Psoas muscle (tissue), 8 donors: ENCODE data around the gene NDUFA8. TPM values are rescaled to one million over a fixed set of nuclear protein-coding genes. Genes with fewer than 3 reads are reported as not detected.

Experiments
- ATAC-seq, 4 donors: fragments of 200-7000 bp; cut with Tn5 transposase; one replicate each; pipeline ENCODE4 v1.9.1; 2020; ENCODE audit warnings: moderate library complexity in 3 of 4, mild to moderate bottlenecking in 2 of 4
- DNase-seq, 2 donors: peaks; one replicate each; pipeline ENCODE4 v3.0.0-alpha.2; 2020
- H3K27ac ChIP-seq: fragments of 200-600 bp; one replicate; pipeline ENCODE4 v1.8.0; 2022
- H3K27me3 ChIP-seq, 3 donors: fragments of 200-600 bp in 1 of 3; one replicate each; pipeline versions ENCODE4 v1.6.1 to v1.8.0; 2013 to 2022; ENCODE audit warnings: low read length in 2 of 3, mild to moderate bottlenecking in 2 of 3, moderate library complexity in 1 of 3; ENCODE audit not compliant: insufficient read depth in 3 of 3
- H3K36me3 ChIP-seq, 2 donors: fragments of 200-600 bp in 1 of 2; one replicate each; pipeline versions ENCODE4 v1.6.1 to v1.8.0; 2013 to 2022; ENCODE audit warnings: low read depth in 1 of 2, mild to moderate bottlenecking in 1 of 2, moderate library complexity in 1 of 2; ENCODE audit not compliant: insufficient read depth in 1 of 2
- H3K4me1 ChIP-seq: fragments of 200-600 bp; one replicate; pipeline ENCODE4 v1.8.0; 2022
- H3K4me3 ChIP-seq: fragments of 200-600 bp; one replicate; pipeline ENCODE4 v1.8.0; 2022; ENCODE audit warnings: mild to moderate bottlenecking
- H3K9me3 ChIP-seq: fragments of 200-600 bp; one replicate; pipeline ENCODE4 v1.8.0; 2022
- WGBS, 3 donors: extraction: QIAGEN DNeasy Blood & Tissue Kit; methylation state at CpG; one replicate each; pipeline versions ENCODE4 v1.1.6 to v1.1.7; 2013; 5-methylcytosine and 5-hydroxymethylcytosine counted together
- intact Hi-C, 2 donors: fragments of 100-400 bp; cut with DNase I; formaldehyde crosslinking; loops; one replicate each; pipeline versions ENCODE4 v1.11.0 to v1.14.2; 2022
- polyA plus RNA-seq, 3 donors: library from polyadenylated mRNA; stranded (reverse); fragments of 200-250 nt; gene quantifications; one replicate each; pipeline ENCODE4 v1.2.3, GENCODE V29; 2013
- total RNA-seq, 4 donors: library from RNA; stranded (reverse); fragmentation: NEBNext Ultra II Directional in 2 of 4; extraction: Animal tissue kit (Norgen Biotek cat#: 25700) in 2 of 4; gene quantifications; one replicate each; pipeline versions ENCODE4 v1.2.1 to v1.2.4, GENCODE V29; 2021 to 2023
- TF ChIP-seq, protein P1 (sequence below): fragments of 200-600 bp; IDR thresholded peaks from one replicate; pipeline ENCODE4 v1.8.0; 2022; ENCODE audit warnings: antibody characterized with exemption
- donor health status: healthy with polysubstance abuse.
- donor health status: DM: no; HTN: no; CAD: no; lungs with moderate emphysema.
- donor health status: Bipolar disorder and iron deficiency.
- donor health status: healthy.
- donor health status: DM: yes; HTN: yes; CAD: no.
- donor health status: DM: no; HTN: no; CAD: no.
- donor health status: DM: no; HTN: no; CAD: no.
- donor health status: DM: yes; HTN: yes; CAD: no.

Gene NDUFA8
- total and polyA plus RNA-seq, 7 donors: 78.9 to 257 (median 148) TPM

DNA sequence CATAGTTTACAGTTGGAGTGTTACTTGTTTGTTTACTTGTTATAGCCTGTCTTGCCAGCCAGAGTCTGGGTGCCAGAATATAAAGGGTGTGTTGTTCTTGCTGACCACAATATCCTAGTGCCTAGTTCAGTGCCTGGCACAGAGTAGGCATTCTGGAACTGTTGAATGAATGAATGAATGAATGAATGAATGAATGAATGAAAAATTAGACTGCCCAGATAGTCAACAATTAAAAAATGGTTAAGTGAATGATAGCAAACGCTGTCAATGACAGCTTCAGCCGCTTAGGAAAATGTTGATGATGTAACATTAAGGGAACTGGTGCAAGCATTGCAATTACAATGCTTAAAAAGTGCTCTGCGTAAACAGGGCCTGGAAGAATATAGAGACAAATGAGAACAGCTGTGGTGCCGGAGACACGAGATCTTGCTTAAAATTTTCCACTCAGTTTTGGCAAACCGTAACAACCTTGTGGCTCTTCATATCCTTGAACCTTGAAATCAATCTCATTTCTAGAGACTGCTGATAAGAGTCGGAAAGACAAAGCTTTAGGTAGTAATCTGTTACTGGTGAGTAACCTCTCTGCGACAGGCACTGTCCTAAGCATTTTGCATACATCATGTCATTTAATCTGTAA is 61.8 kb downstream of the NDUFA8 start:
- Histone ChIP-seq H3K9me3 (no peaks in the 10 kb centered on the region), H3K27me3 (no peaks in the 10 kb centered on the region), H3K4me1 (peaks cover 9% of the 10 kb centered on the region), H3K36me3 (no peaks in the 10 kb centered on the region), H3K4me3 (no peak overlapping the region), H3K27ac (no peak overlapping the region)
- no peak for ATAC-seq
- 29 to 43% (median 32%) methylated on average over 8 of the region's 8 CpGs for WGBS, 3 donors
- TF ChIP-seq, protein P1, sequence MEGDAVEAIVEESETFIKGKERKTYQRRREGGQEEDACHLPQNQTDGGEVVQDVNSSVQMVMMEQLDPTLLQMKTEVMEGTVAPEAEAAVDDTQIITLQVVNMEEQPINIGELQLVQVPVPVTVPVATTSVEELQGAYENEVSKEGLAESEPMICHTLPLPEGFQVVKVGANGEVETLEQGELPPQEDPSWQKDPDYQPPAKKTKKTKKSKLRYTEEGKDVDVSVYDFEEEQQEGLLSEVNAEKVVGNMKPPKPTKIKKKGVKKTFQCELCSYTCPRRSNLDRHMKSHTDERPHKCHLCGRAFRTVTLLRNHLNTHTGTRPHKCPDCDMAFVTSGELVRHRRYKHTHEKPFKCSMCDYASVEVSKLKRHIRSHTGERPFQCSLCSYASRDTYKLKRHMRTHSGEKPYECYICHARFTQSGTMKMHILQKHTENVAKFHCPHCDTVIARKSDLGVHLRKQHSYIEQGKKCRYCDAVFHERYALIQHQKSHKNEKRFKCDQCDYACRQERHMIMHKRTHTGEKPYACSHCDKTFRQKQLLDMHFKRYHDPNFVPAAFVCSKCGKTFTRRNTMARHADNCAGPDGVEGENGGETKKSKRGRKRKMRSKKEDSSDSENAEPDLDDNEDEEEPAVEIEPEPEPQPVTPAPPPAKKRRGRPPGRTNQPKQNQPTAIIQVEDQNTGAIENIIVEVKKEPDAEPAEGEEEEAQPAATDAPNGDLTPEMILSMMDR: no peak
- intact Hi-C loops: loop anchor here (2.0 to 10.0 kb wide), 4 partner anchors 253 to 715 kb away; no protein-coding TSS in a partner anchor
- DNase-seq: no peak

DNA sequence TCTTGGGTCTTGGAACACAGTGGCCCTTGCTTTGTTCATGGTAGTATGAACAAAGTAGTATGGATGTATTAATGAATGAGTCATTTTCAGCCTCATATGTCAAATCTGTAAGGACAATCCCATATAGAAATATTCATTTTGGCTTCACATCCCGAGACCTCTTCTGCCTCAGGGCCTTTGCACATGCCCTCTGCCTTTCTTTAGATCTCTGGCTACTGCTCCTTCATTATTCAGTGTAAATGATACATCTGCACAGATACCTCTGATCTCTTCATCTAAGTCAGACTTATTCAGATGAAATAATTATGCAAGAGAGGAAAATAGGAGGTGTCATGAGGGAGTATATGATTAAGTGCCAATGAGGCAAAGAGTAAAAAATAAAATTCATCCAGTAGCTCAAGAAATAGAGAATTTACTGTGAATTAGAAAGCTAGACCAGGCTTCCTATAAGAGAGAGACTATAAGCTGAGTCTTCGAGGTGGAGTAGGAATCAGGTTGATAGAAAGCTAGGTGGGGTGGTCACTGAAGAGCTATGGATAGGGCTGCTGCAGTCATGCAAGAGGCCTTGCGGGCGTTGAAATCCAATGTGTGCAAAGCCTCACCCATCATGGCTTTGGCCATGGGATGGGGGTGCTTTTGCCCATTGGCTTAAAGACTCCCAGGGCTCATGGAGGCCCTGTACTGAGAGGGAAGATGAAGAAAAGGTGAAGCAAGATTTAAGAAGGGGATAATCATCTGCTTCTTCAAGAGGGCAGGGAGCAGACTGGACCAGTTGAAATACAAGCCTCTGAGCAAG is 62.8 kb downstream of the NDUFA8 start:
- ATAC-seq (no peak), DNase-seq (no peak)
- H3K27ac ChIP-seq: no peak overlapping the region
- TF ChIP-seq, protein P1: no peak
- no peak overlapping the region for H3K4me3 ChIP-seq
- H3K4me1 ChIP-seq: peaks cover 9% of the 10 kb centered on the region
- no peaks in the 10 kb centered on the region for H3K36me3 ChIP-seq
- H3K27me3 ChIP-seq: no peaks in the 10 kb centered on the region
- intact Hi-C loops: loop anchor here (2.0 to 10.0 kb wide), 4 partner anchors 254 to 715 kb away; no protein-coding TSS in a partner anchor
- no peaks in the 10 kb centered on the region for H3K9me3 ChIP-seq
- 79 to 96% (median 83%) methylated on average over 4 of the region's 4 CpGs for WGBS, 3 donors

DNA sequence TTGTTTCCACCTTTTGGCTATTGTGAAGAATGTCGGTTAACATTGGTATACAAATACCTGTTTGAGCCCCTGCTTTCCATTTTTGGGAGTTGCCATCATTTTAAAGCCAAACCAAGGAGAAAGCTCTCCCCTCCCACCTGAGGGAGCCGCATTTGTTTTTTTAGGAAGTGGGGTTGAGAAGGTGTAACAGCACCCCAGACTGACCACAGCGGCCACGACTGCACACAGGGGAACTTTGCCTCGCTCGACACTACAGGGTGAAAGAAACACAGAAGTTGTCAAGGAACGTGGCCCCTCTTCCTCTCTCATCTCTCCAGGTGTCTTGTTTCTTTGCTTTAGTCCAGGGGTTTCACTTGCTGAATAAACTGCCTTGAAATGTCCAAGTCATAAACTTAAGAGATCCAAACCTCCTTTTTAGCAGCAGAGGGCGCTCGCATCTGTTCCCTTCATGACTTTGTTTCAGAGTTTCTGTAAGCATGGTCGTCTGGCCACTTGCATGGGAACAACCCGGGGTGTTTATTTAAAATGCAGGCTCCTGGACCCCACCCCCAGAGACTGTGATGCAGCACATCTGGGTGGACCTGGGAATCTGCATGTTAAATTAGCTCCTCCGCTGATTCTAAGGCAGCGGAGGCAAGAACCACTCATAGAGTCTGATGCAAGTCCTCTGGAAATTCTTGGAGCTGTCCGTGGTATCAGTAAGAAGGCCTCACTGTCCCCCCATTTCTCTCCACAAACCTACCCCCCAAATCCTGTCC is 64.4 kb downstream of the NDUFA8 start:
- no peak for ATAC-seq
- intact Hi-C loops: loop anchor here (5.0 to 10.0 kb wide), 3 partner anchors 360 to 717 kb away; no protein-coding TSS in a partner anchor
- TF ChIP-seq, protein P1: peak; percentile 49
- Histone ChIP-seq H3K36me3 (peaks cover 0 to under 1% of the 10 kb centered on the region in 2 donors), H3K27ac (no peak overlapping the region), H3K9me3 (no peaks in the 10 kb centered on the region), H3K4me3 (no peak overlapping the region), H3K4me1 (peaks cover 24% of the 10 kb centered on the region), H3K27me3 (no peaks in the 10 kb centered on the region)
- DNase-seq: no peak
- 40 to 44% (median 43%) methylated on average over 14 of the region's 14 CpGs for WGBS, 3 donors

Other genes starting within 250 kb of the NDUFA8 start
- gene TTLL11, start 66.5 kb downstream of the NDUFA8 start, total RNA-seq: 10 to 100 TPM; 16.4 to 56.4 (median 48.4) TPM
- 10 to 100 TPM; 15.1 to 19.3 (median 16.5) TPM for gene TTLL11, start 66.5 kb downstream of the NDUFA8 start, polyA plus RNA-seq
- gene MORN5, start 129 bp upstream of the NDUFA8 start, total RNA-seq: not detected
- not detected for gene MORN5, start 129 bp upstream of the NDUFA8 start, polyA plus RNA-seq
- 1 to 10 TPM; 1.3 to 6.0 (median 3.0) TPM for gene LHX6, start 69.2 kb upstream of the NDUFA8 start, total RNA-seq
- 1 to 10 TPM in 2 of 3 donors, under 1 TPM in 1; 1.00 to 2.4 (median 1.6) TPM for gene LHX6, start 69.2 kb upstream of the NDUFA8 start, polyA plus RNA-seq
- 10 to 100 TPM; 33.7 to 41.7 (median 37.7) TPM for gene RBM18, start 105.1 kb upstream of the NDUFA8 start, total RNA-seq
- 10 to 100 TPM; 16.8 to 27.1 (median 22.3) TPM for gene RBM18, start 105.1 kb upstream of the NDUFA8 start, polyA plus RNA-seq
- gene MRRF, start 105.1 kb upstream of the NDUFA8 start, total RNA-seq: 10 to 100 TPM; 23.5 to 50.9 (median 39.0) TPM
- 10 to 100 TPM; 42.6 to 61.4 (median 42.8) TPM for gene MRRF, start 105.1 kb upstream of the NDUFA8 start, polyA plus RNA-seq
- 1 to 10 TPM in 3 of 4 donors, under 1 TPM in 1; 0.78 to 3.8 (median 1.8) TPM for gene PTGS1, start 211.2 kb upstream of the NDUFA8 start, total RNA-seq
- 1 to 10 TPM in 1 of 3 donors, under 1 TPM in 2; 0.56 to 5.6 (median 0.62) TPM for gene PTGS1, start 211.2 kb upstream of the NDUFA8 start, polyA plus RNA-seq